GM21381 (cell line): Measurements from ENCODE around the gene GRPEL2.
"Not testable (repeated sequence)": the region's sequence is repeated elsewhere in the genome, so short reads cannot be mapped to it uniquely, and the experiment has no call there.

Experiments
- ATAC-seq: cut with Tn5 transposase; IDR thresholded peaks from one replicate; pipeline ENCODE4 v1.9.1; 2021; ENCODE audit warnings: mild to moderate bottlenecking, moderate library complexity; ENCODE audit not compliant: unreplicated experiment

GRPEL2 gene

DNA sequence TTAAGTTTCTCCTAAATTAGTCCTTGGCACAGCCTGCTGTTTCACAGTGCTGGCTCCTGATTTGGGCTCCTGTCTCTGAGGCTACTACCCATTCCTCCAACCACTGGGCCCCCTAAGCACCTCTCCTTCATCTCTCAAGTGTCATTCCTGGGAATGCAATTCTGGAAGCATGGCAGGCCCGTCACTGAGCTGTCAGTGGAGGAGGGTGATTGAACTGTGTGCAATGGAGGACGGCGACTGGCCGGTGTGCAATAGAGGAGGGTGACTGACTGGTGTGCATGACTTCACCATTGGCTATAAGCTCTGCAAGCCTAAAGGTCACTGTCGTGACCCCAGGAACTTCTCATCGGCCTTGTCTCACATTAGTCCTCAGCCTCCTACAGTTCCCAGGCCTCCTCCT, 46.2 kb downstream of the GRPEL2 start:
- ATAC-seq, result no peak

DNA sequence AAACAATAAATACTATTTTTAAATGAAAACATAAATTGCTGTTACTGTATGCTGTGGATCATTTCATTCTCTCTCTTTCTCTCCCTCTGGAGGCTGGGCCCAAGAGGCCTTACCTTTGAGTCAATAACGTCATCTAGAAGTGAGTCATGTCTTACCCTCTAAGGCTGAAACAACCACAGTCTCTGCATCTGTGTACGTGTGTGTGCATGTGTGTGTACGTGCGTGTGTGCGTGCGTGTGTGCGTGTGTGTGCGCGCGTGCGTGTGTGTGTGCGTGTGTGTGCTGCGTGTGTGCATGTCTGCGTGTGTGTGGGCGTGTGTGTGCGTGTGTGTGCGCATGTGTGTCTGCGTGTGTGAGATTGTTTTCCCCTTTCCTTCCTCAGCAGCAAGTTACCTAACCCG, 47.4 kb downstream of the GRPEL2 start:
- no peak for ATAC-seq

DNA sequence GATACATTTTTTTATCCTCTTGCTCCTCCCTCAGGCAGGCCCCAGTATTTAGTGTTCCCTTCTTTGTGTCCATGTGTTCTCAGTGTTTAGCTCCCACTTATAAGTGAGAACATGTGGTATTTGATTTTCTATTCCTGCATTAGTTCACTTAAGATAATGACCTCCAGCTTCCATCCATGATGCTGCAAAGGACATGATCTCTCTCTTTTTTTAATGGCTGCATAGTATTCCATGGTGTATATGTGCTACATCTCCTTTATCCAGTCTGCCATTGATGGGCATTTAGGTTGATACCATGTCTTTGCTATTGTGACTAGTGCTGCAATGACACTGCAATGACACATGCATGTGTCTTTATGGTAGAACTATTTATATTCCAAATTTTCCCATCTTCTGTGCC, 49.7 kb downstream of the GRPEL2 start:
- not testable (repeated sequence) for ATAC-seq

DNA sequence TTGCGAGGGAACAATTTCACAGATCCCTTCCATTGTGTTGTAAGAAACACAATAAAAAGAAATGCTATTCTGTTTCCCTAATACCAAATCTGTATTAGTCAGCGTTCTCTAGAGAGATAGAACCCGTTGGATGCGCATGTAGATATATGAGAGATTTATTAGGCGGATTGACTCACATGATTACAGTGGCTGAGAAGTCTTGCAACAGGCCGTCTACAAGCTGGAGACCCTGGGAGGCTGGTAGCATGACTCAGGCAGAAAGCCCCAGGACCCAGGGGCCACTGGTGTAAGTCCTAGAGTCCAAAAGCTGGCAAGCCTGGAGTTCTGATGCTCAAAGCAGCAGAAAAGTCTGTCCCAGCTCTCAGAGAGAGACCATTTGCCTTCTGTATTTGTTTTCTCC, 52.2 kb downstream of the GRPEL2 start:
- ATAC-seq, result no peak

GRCh38 chr5:149398747-149399266, 53.5 kb downstream of the GRPEL2 start:
- not testable (repeated sequence) for ATAC-seq

DNA sequence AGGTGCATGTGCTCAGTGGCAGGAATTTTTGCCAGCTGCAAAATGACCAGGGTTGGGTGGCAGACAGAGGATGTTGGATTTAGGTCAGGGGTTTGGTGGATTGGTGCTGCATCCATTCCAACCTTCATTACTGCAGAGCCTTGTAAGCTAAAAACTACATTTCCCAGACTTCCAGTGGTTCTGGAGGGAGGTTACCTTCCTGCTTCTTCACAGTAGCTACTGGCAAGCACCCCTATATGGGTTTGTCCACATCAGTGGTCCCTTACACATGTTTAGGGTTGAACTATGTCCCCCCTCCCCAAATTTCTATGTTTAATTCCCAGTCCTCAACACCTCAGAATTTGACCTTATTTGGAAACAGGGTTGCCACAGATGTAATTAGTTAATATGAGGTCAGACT, 54.5 kb downstream of the GRPEL2 start:
- no peak for ATAC-seq

DNA sequence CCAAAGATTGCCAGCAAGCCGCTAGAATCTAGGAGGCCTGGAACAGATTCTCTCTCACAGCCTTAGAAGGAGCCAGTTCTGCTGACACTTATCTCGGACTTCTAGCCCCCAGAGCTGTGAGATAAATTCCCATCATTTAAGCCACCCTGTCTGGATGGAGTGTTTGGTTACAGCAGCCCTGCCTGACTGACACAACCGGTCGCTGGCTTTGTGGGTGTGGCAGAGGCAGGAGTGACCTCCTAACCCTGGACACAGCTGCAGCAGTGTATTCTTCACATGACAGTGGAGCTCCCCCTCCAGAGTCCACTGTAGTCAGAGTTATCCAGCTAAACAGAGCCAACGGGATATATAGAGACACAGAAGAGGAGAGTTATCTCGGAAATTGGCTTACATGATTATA, 55.0 kb downstream of the GRPEL2 start:
- ATAC-seq, result no peak

DNA sequence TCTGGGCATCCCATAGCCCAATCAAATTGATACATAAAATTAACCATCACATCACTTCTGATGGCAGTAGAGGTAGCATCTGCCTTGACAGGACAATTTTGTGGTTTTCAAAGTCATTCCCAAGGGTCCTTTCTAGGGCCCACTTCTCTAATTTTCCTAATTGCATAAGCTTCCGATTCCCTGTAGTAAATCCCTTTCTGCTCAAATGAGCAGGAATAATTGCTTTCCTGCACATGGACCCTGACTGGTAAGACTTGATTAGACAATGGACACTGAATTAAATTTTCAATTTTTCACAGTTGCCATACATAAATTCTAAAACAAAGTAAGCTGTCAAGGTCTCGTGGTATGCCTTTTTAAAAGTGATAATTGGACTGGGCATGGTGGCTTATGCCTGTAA, 55.8 kb downstream of the GRPEL2 start:
- ATAC-seq, result no peak

DNA sequence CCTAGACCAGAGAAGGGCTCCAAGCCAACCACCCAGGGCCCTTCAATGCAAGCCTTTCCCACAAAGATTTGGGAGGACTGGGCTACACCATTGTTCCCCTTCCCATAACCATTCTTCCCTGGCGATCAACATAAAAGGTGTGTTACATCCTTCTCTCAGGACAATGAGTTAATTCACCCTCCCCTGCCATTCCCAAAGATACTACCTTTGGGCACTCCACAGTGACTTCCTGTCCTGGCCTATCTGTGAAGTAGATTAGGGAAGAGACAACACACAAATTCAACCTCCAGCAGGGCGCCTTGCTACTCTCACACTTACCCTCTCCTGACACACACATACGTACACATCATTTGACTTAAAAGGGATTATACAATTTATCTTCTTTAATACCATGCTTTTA, 57.0 kb downstream of the GRPEL2 start:
- ATAC-seq, result no peak
